Stimulated activated CD4-positive, alpha-beta T cell treated with anti-CD3 and anti-CD28 coated beads, Interleukin-2, amount 100 ng/mL, for 24 hours (primary cell): ENCODE measurements around the gene SEC11A.
A peak's percentile ranks its signal among the peaks of the same experiment; 100 is the strongest.

Experiments used
- DNase-seq, 2 donors: peaks; one replicate each; pipeline ENCODE4 v3.0.0-alpha.2; 2020

The SEC11A gene

DNA sequence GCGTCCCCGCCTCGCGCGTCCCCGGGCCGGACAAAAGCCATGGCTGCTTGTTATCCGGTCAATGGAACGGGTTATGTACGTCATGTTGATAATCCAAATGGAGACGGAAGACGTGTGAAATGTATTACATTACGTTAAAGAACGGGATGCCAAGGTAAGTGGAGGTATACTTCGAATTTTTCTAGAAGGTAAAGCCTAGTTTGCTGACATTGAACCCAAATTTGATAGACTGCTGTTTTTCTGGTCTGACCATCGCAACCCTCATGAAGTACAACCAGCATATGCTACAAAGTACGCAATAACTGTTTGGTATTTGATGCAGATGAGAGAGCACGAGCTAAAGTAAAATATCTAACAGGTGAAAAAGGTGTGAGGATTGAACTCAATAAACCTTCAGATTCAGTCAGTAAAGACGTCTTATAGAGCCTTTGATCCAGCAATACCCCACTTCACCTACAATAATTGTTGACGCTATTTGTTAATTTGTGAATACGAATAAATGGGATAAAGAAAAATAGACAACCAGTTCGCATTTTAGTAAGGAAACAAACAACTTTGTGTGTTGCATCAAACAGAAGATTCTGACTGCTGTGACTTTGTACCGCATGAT, 81.6 kb downstream of the SEC11A start:
- DNase-seq, result no peak

DNA sequence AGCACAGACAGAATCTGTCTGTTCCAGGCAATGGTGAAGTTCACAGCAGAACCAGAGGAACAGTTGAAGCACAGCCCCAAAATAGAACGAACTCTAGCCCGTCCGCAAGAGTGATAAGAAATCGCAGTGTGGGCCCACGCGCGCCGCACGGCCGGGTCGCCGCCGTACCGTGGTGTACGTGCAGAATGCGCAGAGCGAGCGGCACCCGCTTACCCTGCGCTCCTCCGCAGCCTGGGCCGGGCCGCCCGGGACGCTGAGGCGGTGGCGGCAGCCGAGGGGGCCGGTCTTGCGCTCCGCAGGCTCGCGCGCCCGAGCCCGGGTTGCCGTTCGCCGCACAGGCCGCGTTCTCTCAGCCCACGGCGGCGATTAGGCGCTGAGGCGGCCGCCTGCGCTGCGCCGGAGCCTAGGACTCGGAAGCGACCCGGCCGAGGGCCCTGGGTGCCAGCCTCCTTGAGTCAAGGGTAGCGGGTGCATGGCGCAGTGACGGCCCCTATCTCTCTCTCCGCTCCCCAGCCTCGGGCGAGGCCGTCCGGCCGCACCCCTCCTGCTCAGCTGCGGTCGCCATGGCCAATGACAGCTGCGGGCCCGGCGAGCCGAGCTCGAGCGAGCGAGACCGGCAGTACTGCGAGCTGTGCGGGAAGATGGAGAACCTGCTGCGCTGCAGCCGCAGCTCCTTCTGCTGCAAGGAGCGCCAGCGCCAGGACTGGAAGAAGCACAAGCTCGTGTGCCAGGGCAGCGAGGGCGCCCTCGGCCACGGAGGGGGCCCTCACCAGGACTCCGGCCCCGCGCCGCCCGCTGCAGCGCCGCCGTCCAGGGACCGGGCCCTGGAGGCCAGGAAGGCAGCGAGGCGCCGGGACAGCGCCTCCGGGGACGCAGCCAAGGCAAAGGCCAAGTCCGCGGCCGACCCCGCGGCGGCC, 82.4 kb downstream of the SEC11A start:
- DNase-seq, result peak; percentile 76 to 78

DNA sequence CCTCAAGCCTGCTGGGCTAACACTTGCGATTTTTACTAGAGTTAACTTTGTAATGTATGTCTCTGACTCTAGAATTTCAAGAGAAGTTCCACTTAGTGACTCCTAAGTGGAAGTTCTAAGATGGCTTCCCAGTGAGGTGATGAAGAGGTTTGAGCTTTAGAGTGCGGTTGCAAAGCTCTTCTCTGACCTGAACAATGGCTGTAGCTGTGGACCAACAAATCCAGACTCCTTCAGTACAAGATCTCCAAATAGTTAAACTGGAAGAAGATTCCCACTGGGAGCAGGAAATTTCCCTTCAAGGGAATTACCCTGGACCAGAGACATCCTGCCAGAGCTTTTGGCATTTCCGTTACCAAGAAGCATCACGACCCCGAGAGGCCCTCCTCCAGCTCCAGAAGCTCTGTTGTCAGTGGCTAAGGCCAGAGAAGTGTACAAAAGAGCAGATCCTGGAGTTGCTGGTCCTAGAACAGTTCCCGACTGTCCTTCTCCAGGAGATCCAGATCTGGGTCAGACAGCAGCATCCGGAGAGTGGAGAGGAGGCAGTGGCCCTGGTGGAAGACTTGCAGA, 84.2 kb downstream of the SEC11A start:
- DNase-seq, result no peak

DNA sequence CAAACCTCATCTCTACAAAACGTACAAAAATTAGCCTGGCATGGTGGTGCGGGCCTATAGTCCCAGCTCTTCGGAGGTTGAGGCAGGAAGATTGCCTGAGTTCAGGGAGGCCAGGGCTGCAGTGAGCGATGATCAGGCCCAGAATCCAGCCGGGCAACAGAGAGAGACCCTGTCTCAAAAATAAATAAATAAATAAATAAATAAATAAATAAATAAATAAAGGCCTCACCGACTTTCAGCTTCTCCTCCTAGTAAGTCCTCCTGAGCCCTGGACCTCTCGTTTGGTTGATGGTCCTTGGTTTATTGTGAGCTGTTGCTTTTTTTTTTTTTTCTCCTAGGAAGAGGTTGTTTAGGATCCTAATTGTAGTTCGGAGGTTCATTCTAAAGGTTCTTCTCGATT, 86.9 kb downstream of the SEC11A start:
- no peak for DNase-seq

DNA sequence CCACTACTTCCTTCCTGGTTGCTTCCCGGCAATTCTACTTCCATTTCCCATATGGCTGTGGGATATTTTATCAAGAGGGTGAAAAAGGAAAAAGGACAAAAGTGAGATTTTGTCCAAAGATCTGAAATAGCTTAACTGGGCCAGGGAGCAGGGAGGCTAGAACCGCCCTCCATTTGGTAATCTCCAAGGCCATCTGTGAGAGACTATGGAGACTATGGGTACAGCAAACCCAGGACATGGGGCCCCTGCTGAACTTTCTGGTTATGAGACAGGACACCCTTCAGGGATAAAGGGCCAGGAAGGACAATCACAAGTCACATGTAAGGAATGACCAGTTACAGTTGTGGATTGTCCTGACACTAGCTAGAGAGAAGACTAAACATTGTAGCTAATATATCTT, 90.8 kb downstream of the SEC11A start:
- DNase-seq, result no peak

DNA sequence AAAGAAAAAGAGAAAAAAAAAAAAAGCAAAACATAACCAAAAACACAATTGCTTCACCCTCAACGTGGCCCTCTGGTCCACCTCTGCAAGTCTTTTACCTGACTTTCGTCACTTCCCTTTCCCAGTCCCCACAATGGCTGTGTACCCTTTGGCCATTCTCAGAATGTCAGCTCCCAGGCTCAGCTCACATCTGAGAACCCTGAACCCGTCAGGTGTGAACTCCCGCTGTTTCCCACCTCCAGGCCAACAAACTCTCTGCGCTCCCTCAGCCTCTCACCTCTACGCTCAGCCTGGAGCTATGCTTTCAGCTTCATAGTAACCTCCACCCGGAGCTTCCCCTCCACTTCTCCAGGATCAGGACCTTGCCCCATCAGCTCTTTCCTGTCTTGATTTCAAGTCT, 91.6 kb downstream of the SEC11A start:
- DNase-seq, result no peak

DNA sequence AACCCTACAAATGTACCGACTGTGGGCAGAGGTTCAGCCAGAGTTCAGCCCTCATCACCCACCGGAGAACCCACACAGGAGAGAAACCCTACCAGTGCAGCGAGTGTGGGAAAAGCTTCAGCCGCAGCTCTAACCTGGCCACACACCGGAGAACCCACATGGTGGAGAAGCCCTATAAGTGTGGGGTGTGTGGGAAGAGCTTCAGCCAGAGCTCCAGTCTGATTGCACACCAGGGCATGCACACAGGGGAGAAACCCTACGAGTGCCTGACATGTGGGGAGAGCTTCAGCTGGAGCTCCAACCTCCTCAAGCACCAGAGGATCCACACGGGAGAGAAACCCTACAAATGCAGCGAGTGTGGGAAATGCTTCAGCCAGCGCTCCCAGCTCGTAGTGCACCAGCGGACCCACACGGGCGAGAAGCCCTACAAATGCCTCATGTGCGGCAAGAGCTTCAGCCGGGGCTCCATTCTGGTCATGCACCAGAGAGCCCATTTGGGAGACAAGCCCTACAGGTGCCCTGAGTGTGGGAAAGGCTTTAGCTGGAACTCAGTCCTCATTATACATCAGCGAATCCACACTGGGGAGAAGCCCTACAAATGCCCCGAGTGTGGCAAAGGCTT, 94.5 kb downstream of the SEC11A start:
- no peak for DNase-seq

DNA sequence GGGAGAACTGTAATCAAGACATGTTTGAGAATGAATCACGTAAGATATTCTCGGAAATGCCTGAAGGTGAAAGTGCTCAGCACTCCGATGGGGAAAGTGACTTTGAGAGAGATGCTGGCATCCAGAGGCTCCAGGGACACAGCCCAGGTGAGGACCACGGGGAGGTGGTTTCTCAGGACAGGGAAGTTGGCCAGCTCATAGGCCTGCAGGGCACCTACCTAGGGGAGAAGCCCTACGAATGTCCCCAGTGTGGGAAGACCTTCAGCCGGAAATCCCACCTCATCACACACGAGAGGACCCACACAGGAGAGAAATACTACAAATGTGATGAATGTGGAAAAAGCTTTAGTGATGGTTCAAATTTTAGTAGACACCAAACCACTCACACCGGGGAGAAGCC, 95.3 kb downstream of the SEC11A start:
- DNase-seq, result no peak
